Measurements from ENCODE around the gene DOCK2.
"Not testable (repeated sequence)": the region's sequence is repeated elsewhere in the genome, so short reads cannot be mapped to it uniquely, and the experiment has no call there.

Gene DOCK2

DNA sequence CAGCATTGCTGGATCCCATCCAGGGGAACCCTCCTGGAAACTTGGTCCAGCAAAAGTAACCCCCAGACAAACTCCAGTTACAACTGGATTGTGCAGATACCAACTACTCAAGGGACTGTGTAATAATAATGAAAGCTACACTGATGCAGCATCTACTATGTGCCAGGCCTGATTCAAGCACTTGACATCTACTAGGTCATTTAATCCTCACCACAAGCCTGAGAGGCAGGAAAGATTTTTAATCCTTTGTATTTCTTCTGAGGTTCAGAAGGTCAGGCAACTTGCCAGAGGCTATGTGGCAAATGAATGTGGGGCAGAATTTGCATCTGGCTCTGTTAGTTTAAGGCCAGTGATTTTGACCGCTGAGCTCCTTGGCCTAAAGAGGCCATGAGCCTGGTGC is 439.1 kb downstream of the DOCK2 start:
- no peak for DNase-seq

DNA sequence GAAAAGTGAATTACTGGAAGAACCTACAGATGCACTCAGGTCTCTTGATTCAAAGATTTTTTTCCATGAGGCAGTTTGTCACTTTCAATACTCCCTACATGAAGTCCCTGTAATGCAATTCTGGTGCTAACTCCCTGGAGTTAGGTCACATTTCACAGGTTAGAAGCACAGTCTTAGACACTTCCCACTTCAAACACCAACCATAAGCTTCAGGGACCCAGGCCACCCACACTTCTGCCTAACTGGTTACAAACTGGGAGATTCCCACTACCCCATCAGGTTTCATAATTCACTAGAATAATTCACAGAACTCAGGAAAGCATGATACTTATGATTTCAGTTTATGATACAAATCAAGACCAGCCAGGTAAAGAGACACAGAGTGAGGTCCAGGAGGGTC is 439.7 kb downstream of the DOCK2 start:
- DNase-seq, result no peak

DNA sequence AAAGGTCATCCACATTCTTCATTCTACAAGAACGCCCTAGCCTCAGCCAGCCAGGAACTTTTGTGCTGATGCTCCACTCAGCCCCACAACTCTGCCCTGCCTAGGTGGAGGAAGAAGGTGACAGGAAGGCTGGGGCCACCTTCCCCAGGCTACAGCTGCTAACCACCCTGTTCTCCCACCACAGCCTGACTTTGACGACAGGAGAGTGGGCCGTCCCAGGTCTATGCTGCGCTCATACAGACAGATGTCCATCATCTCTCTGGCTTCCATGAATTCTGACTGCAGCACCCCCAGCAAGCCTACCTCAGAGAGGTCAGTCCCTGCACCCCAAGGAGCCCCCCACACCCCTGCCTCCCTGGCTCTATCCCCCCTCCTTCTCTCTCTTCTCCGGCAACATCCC is 440.5 kb downstream of the DOCK2 start:
- no peak for DNase-seq

DNA sequence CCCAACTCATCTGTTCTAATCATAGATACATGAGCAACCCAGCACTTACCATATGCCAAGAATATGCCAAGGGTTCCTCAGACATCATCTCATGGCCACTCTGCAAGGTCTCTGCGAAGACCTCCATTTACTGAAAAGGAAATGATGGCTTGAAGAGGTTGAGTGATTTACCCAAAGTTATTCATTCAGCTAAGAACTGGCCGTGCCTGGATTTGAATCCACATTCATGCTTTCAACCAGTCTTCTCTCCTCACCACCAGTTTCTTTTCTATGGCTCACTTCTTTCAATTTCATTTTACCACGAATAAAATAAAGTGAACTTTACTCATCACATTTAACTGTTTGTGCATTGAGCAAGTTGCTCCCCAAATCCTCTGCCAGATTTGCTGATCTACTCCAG is 441.4 kb downstream of the DOCK2 start:
- DNase-seq, result no peak

DNA sequence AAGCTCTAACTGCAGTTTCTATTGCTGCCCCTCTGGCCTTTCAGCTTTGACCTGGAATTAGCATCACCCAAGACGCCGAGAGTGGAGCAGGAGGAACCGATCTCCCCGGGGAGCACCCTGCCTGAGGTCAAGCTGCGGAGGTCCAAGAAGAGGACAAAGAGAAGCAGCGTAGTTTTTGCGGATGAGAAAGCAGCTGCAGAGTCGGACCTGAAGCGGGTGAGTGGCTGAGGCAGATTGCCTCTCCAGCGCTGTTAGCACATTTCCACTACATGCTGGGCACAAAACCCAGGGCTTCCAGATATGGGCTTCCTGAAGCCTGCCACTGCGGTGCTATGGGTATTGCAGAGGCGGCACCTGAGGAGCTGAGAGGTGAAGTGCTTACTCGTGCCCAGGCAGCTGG is 441.9 kb downstream of the DOCK2 start:
- DNase-seq, result no peak

DNA sequence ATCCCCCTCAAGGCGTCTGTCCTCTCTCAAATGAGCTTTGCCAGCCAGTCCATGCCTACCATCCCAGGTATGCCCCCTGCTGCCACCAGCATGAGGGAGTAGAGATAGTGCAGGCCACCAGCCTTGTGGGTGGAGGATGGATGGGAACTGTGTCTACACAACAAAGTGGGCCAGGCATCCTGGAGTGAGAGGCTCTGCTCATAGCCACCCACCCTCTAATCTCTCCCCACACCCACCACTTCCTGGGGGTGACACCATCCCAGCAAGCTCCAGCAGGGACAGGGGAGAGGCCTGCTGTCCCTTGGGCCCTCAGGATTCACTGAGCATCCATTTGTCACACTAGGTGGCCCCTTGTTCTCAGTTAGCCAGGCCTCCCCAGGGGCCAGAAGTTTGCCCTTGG is 443.1 kb downstream of the DOCK2 start:
- no peak for DNase-seq

DNA sequence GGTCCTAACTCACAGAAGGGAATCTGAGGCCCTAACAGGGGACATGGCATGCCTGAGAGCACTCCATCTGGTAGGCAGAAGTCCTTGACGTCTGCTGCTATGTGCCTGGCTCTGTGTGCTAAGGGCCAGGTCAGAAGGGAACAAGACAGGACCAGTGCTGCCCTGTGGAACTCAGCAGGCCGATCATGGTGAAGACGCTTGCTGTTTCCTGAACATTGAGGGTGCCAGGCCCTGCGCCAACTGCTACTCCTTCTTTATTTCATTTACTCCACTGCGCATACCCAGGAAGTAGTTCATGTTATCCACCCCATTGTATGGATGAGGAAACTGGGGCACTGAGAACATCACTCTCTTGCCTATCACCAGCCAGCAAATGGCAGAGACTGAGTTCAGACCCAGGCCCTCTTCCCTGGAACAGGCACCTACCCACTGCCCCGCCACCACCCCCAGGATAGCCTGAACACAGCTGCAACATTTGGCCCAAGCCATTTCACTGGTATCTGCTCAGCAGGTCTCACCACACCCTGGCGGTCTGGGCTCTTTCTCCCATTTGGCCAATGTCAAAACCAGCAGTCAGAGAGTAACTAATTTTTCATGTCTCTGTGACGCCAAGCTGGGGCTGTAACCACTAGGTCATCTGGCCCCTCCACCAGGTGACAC is 443.8 kb downstream of the DOCK2 start:
- no peak for DNase-seq

DNA sequence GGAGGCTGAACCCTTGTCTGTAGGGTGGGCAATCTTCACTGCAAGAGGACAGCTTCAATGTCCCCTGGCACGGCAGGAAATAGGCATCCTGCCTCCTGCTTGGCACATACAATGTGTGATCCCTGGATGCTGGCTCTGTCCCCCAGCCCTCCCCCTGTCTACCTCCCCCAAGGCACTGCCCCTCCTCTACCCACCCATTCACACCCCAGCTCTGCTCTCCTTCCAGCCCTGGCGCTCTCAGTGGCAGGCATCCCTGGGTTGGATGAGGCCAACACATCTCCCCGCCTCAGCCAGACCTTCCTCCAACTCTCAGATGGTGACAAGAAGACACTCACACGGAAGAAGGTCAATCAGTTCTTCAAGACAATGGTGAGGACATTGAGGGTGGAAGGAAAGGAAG is 444.5 kb downstream of the DOCK2 start:
- no peak for DNase-seq

DNA sequence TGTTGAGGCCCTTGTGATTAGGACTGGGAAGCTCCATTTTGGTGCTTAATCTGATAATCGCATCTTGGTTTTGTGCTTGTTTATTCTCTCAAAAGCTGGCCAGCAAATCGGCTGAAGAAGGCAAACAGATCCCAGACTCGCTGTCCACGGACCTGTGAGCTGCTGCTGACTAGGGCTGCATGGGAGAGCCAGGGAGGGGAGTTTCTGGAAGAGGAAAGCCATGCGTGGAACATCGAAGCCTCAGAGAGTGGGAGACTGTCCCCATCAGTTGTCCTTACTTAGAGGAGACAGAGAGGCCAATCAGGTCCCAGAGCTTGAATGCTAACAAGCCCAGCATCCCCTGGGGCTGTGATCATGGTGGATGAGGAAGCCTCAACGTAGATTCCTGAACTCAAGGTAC is 445.6 kb downstream of the DOCK2 start:
- DNase-seq, result no peak

DNA sequence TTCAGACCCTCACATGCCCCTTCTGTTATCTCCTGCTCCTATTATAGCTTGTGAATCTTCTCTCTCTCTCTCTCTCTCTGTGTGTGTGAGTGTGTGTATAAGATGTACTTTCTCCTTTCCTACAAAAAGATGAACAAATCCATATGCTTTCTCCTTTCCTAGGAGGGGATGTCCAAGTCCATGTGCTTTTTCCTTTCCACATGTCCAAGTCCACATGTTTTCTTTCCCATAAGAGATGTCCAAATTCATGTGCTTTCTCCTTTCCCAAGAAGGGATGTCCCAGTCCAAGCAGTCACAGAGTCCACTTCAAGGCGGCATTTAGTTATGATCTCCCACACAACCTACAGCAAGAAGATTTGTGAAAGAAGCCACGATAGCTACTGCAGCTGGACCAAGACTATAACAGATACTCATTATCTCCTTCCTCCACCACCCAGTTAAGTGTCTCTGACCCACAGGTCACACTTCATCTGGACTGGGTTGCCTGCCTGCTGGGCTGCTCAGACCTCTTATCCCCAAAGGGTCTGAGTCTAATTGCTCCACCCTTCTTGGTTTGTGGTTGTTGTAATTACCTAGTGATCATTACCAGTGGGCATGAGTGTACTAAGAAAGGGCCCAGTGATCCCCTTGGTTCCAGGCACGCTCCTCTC is 450.2 kb downstream of the DOCK2 start:
- DNase-seq, result no peak

DNA sequence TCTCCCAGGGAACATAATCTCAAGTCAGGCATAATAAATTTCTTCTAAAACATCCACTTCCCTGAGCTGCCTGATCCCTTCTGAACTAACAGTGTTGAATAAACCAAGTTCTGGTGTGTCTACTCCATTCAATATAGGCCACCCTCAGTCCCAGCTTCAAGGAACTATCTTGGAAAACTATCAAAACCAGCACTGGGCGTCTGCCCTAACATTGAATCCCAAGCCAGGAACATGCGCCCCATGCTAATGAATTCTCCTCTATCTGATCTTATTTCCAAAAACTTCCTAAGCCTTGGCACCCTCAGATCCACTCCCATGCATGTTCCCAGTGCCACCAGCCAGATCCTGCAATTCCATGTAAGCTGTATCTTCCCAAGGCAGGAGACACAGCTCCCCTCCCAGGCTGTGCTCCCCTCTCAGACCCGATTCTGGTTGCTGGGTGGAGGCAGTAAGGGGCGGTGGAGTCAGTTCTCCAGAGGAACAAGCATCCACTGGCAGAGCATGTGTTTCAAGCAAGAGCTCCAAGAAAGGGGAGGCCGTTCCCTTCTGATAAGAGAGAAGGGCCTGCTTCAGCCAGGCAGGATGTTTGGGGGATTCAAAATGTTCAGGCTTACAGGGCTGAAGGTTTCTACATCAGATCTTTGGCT is 455.5 kb downstream of the DOCK2 start:
- DNase-seq, result no peak

DNA sequence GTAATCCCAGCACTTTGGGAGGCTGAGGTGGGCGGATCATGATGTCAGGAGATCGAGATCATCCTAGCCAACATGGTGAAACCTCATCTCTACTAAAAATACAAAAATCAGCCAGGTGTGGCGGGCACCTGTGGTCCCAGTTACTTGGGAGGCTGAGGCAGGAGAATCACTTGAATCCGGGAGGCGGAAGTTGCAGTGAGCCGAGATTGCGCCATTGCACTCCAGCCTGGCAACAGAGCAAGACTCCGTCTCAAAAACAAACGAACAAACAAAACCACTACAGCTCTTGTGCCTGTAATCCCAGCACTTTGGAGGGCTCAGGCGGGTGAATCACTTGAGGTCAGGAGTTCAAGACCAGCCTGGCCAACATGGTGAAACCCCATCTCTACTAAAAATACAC is 457.3 kb downstream of the DOCK2 start:
- DNase-seq, result not testable (repeated sequence)

DNA sequence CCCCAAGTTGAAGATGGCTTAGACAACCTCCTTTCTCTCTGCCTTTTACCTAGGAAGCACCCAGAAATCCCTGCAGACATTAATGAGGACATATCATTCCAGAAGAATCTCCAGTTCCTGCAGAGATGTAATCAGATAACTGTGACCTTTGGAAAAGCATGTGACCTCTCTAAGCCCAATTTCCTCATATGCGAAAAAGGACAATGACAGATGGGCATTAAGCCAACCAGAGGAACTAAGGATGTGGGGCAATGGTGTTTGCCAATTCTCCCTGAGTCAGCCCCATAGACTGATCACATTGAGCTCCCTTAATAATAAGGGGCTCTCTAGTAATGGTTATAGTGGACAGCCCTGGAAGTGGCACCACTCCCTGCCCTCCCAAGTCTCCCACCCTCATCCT is 458.6 kb downstream of the DOCK2 start:
- no peak for DNase-seq

DNA sequence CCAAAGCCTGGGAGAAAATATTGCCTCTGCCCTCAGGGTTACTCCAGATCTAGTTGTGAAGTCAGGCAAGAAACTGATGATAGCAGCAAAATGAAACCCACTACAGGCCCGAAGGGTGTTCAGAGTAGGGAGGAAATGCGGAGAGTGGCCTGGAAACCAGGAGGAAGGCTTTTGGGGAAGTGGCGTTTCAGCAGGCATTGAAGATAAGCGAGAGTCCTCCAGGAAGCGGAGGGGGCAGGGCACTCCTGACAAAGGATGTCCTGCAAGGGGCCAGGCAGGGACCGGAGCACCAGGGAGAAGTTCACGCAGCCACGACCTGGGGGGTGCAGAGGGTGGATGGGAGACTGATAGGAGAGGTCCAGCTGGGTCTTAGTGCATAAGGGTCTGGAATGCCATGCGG is 460.9 kb downstream of the DOCK2 start:
- DNase-seq, result no peak

DNA sequence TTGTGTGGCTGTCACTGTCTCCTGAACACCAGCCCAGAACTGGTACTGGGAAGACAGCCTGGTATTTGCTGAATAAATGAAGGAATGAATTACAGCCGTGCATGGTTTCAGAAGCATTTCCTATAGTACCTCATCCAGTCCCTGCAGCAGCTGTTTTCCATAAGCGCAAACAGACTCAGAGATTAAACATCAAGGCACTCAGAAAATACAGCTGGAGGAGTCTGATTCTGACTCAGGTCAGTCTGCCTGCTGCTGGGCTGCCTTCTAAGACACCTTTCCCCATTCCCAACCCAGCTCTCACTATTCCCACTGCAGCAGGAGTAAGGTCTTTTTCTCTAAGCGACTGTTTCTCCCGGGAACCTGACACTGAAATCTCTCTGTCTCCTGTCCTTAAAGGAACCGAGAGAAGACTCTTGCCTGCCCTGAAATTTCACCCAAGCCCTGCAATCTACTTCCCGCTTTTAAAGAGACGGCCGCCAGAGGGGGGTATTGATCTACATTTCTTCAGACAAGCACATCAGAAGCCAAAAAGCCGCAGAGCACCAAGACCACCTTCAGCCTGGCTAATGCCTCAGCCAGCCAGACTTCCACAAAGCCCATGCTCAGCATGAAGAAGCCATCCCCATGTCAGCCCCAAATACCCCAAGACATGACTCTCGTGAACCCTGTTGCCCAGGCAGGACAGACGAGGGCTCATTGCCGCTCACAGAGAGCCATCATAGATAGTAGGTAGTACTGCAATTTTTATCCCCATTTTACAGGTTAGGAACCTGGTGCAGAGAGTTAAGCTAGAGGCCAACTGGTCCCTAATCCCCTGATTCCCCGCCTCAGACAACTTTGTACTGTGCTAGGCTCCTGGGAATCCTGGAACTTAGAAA is 463.2 kb downstream of the DOCK2 start:
- peak; percentile 41 to 55 for DNase-seq

DNA sequence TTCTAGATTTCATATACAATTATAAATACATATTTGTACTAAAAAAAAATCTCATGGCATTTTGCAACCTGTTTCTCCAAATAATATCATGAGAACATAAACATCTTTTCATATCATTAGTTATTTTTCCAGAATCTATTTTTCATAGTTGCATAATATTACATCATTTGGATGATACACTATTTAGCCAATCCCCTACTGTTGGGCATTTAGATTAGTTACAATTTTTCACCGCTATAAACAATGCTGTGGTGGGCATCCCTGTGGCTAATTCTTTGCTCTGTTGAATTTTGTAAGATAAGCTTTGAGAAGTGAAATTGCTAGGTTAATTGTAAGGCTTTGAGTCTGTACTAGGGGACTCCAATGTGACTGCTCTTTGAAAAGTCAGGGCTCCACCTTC is 466.4 kb downstream of the DOCK2 start:
- no peak for DNase-seq

DNA sequence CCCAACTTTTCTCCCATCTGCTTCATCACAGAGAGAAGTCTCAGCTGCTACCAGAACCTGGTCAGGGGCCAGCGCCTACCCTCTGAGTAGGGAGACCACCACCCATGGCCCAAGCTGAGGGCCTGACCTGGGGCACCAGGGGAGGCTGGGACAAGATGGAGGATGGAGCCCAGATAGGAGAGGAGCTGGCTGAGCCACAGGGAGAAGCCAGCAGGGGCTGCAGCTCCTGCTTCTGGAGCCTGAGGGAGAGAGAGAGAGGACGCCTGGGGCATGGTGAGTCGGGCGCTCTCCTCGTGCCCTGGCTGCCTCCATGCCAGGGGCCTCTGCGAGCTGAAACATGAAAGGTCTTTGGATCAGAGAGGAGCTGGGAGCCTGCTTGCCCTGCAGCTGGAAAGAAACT is 467.2 kb downstream of the DOCK2 start:
- no peak for DNase-seq

DNA sequence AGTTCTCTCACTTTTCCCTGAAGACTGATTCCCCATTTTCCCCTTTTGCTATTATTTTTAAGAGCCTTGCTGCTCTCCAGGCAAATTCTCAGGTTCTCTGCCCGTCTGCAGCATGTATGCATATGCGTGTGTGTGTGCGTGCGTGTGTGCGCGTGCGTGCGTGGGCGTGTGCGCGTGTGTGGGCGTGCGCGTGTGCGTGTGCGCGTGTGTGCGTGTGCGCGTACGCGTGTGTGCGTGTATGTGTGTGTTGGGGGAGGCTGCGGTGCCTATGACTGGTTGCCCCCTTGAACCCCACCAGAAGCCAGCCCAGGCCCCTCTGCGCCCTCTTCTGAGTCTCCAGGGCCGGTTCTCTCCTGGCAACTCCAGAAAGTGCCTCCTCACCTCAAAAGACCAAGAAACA is 467.6 kb downstream of the DOCK2 start:
- DNase-seq, result no peak

DNA sequence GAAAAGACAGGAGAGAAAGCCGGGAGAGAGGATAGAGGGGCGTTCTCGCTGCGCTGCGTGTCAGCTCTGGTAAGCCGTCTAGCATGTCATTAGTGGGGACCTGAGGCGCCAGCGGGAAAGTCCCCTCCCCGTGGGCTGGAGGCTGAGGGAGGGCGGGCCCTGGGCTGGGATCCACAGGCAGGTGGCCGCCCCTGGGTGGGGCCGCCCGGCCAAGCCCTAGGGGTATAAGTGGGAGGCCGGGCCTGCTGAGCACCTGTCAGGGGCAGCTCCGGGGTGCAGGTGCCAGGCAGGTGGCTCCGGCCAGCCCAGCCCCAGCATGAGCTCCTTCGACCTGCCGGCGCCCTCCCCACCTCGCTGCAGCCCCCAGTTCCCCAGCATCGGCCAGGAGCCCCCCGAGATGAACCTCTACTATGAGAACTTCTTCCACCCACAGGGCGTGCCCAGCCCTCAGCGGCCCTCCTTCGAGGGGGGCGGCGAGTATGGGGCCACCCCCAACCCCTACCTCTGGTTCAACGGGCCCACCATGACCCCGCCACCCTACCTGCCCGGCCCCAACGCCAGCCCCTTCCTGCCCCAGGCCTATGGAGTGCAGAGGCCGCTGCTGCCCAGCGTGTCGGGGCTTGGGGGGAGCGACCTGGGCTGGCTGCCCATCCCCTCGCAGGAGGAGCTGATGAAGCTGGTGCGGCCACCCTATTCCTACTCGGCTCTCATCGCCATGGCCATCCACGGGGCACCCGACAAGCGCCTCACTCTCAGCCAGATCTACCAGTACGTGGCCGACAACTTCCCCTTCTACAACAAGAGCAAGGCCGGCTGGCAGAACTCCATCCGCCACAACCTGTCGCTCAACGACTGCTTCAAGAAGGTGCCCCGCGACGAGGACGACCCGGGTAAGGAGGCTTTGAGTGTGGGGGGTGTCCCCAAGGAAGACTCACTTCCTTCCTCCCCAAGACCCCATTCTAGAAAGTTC is 468.9 kb downstream of the DOCK2 start, which contains the start of gene FOXI1:
FOXI1 (plus strand) TSS at position 256 of the 970 bp plus-strand sequence; CDS start at position 317, 61 bp downstream.
- DNase-seq, result no peak

DNA sequence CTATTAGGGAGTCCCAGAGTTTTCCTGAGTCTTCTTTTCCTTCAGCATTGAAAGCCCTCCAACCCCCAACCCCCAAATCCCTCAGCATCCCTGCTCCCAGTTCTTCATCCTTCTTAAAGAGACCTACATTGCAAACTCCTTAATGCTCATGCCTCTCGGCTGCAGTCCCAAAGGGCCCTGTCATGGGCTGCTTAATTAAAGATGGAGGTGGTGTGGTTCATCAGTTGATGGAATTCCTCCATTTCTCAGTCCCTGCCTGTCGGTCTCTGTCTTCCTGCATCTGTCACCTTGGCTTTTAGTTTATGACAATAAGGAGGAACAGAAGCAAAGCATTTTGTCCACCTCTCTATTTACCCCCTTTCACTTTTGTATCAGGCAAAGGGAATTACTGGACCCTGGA is 470.6 kb downstream of the DOCK2 start:
- DNase-seq, result no peak

DNA sequence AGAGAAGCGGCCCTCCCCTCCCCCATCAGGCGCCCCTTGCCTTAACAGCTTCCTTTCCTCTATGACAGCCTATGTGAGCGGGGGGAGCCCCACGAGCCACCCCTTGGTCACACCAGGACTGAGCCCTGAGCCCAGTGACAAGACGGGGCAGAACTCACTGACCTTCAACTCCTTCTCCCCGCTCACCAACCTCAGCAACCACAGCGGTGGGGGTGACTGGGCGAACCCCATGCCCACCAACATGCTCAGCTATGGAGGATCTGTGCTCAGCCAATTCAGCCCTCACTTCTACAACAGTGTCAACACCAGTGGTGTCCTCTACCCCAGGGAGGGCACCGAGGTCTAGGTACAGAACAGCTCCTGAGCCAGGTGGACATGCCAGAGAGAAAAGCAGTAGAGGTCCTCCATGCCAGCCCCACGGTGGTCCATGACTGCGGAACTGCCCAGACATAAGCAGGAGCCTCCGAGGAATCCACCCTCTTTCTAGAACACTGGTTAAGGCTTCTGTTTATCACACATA is 471.3 kb downstream of the DOCK2 start:
- DNase-seq, result no peak

All from NCI-H446 (cell line).